Measurements from ENCODE around the gene ZNF487. TPM values are rescaled to one million over a fixed set of nuclear protein-coding genes. Genes with fewer than 3 reads are reported as not detected.

ZNF487 gene
- polyA plus RNA-seq, 1 donor from 2014 or later = 11.8 TPM

DNA sequence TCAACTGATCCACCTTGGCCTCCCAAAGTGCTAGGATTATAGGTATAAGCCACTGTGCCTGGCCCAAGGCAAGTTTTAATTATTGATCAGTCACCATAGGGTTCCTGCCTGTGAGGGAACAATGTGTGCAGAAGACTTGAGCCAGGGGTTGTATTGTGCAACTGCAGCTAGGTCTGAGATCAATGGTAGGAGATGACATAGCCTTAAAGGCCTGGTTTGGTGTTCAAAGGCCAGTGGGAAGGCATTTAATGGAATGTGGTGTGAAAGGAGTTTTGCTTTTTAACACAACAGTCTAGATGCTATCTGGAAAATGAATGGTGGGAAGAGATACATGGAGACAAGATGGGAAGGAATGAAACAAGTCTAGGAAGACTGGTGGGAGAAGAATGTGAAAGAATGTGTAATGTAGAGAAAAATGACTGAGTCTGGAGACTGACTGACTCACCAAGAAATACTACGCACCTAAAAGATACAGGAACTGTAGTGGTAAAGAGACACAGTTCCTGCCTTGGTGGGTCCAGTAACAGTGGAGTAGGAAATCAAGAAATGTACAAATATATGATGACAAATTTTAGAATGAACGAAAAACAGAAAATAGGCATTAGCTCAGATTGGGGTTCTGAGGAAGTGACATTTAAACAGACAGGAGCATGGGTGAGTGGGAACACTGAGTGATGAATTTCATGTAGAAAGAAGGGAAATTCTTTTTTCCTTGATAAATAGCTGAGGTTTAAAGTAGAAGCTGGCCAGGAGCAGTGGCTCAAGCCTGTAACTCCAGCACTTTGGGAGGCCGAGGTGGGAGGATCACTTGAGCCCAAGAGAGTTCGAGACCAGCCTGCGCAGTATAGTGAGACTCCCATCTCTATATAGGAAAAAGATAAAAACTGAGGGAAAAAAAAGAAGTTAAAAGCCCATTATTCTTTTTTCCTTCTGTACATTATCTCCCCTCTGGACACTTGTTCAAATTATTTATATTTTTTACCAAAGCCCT is 37.3 kb upstream of the ZNF487 start:
- no peak overlapping the region for H3K9ac ChIP-seq (ENCODE audit: low read length)
- H3F3A ChIP-seq (ENCODE audit: insufficient read depth, low read length, poor library complexity, severe bottlenecking) = no peaks in the 10 kb centered on the region
- no peaks in the 10 kb centered on the region for H3K27me3 ChIP-seq (ENCODE audit: insufficient read depth, low read depth, low read length)
- no peaks in the 10 kb centered on the region for H4K20me1 ChIP-seq (ENCODE audit: insufficient read depth)
- H3K9me2 ChIP-seq (ENCODE audit: insufficient read depth, low read length) = no peaks in the 10 kb centered on the region
- H2AFZ ChIP-seq (ENCODE audit: low read depth, low read length) = no peak overlapping the region
- H3K9me3 ChIP-seq (ENCODE audit: low read length) = no peaks in the 10 kb centered on the region
- TF ChIP-seq, protein P1, sequence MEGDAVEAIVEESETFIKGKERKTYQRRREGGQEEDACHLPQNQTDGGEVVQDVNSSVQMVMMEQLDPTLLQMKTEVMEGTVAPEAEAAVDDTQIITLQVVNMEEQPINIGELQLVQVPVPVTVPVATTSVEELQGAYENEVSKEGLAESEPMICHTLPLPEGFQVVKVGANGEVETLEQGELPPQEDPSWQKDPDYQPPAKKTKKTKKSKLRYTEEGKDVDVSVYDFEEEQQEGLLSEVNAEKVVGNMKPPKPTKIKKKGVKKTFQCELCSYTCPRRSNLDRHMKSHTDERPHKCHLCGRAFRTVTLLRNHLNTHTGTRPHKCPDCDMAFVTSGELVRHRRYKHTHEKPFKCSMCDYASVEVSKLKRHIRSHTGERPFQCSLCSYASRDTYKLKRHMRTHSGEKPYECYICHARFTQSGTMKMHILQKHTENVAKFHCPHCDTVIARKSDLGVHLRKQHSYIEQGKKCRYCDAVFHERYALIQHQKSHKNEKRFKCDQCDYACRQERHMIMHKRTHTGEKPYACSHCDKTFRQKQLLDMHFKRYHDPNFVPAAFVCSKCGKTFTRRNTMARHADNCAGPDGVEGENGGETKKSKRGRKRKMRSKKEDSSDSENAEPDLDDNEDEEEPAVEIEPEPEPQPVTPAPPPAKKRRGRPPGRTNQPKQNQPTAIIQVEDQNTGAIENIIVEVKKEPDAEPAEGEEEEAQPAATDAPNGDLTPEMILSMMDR (IDR thresholded peaks at IDR 0.05; ENCODE audit: poor library complexity, severe bottlenecking) = no peak
- TF ChIP-seq MXI1 (conservative IDR thresholded peaks at IDR 0.05; ENCODE audit: poor library complexity, severe bottlenecking) = no peak
- no peak for TF ChIP-seq RAD21 (conservative IDR thresholded peaks at IDR 0.05)
- no peak for TF ChIP-seq EP300 (conservative IDR thresholded peaks at IDR 0.05; ENCODE audit: poor library complexity, severe bottlenecking)
- no peak for TF ChIP-seq POLR2AphosphoS5 (IDR thresholded peaks at IDR 0.05)
- no peak for TF ChIP-seq SMC3 (conservative IDR thresholded peaks at IDR 0.05; ENCODE audit: poor library complexity)
- no peak for TF ChIP-seq TAF1 (IDR thresholded peaks at IDR 0.05; ENCODE audit: low read depth)
- TF ChIP-seq EZH2 (IDR thresholded peaks at IDR 0.05; ENCODE audit: borderline replicate concordance, insufficient read depth, low read length, poor library complexity, severe bottlenecking) = no peak
- TF ChIP-seq, protein P2, sequence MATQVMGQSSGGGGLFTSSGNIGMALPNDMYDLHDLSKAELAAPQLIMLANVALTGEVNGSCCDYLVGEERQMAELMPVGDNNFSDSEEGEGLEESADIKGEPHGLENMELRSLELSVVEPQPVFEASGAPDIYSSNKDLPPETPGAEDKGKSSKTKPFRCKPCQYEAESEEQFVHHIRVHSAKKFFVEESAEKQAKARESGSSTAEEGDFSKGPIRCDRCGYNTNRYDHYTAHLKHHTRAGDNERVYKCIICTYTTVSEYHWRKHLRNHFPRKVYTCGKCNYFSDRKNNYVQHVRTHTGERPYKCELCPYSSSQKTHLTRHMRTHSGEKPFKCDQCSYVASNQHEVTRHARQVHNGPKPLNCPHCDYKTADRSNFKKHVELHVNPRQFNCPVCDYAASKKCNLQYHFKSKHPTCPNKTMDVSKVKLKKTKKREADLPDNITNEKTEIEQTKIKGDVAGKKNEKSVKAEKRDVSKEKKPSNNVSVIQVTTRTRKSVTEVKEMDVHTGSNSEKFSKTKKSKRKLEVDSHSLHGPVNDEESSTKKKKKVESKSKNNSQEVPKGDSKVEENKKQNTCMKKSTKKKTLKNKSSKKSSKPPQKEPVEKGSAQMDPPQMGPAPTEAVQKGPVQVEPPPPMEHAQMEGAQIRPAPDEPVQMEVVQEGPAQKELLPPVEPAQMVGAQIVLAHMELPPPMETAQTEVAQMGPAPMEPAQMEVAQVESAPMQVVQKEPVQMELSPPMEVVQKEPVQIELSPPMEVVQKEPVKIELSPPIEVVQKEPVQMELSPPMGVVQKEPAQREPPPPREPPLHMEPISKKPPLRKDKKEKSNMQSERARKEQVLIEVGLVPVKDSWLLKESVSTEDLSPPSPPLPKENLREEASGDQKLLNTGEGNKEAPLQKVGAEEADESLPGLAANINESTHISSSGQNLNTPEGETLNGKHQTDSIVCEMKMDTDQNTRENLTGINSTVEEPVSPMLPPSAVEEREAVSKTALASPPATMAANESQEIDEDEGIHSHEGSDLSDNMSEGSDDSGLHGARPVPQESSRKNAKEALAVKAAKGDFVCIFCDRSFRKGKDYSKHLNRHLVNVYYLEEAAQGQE (IDR thresholded peaks at IDR 0.05; ENCODE audit: borderline replicate concordance) = no peak
- peaks cover 62% of the 10 kb centered on the region for H3K79me2 ChIP-seq (replicated peaks; ENCODE audit: insufficient read depth, low read length)
- H3K27ac ChIP-seq (ENCODE audit: low read length) = no peak overlapping the region
- no peak overlapping the region for H3K4me3 ChIP-seq (ENCODE audit: low read length)
- H3K36me3 ChIP-seq (ENCODE audit: insufficient read depth, low read length) = no peaks in the 10 kb centered on the region
- H3K4me2 ChIP-seq (ENCODE audit: low read length) = no peak overlapping the region

DNA sequence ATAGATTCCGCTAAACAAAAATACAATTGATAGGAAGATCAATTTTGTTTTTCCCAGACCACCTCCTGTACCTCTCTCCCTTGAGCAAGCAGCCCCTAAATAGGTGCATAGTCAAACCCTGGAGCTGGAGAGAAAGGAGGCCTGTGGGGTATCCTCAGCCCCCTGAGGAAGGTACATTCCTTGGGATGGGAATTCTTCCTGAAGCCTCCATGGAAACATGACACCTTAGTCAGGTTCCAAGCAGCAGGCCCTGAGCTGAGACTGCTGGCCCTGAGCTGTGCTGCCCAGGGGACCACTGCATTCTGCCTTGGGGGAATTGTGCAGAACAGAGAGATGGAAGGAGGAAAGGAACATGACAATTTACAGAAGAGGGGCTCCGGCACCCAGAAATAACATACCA is 35.3 kb upstream of the ZNF487 start:
- H3K27me3 ChIP-seq (ENCODE audit: insufficient read depth, low read depth, low read length) = no peaks in the 10 kb centered on the region

More for the DNA sequence above, 35.3 kb upstream of the ZNF487 start:
- H3K9ac ChIP-seq (ENCODE audit: low read length) = no peak overlapping the region
- no peaks in the 10 kb centered on the region for H3K9me3 ChIP-seq (ENCODE audit: low read length)
- H3K36me3 ChIP-seq (ENCODE audit: insufficient read depth, low read length) = no peaks in the 10 kb centered on the region
- H3K27ac ChIP-seq (ENCODE audit: low read length) = no peak overlapping the region
- no peak overlapping the region for H3K4me3 ChIP-seq (ENCODE audit: low read length)
- H2AFZ ChIP-seq (ENCODE audit: low read depth, low read length) = no peak overlapping the region
- H3K79me2 ChIP-seq (replicated peaks; ENCODE audit: insufficient read depth, low read length) = peaks cover 75% of the 10 kb centered on the region
- H3F3A ChIP-seq (ENCODE audit: insufficient read depth, low read length, poor library complexity, severe bottlenecking) = no peaks in the 10 kb centered on the region
- no peak overlapping the region for H3K4me2 ChIP-seq (ENCODE audit: low read length)
- no peaks in the 10 kb centered on the region for H3K9me2 ChIP-seq (ENCODE audit: insufficient read depth, low read length)
- TF ChIP-seq TAF1 (IDR thresholded peaks at IDR 0.05; ENCODE audit: low read depth) = no peak
- no peak for TF ChIP-seq EZH2 (IDR thresholded peaks at IDR 0.05; ENCODE audit: borderline replicate concordance, insufficient read depth, low read length, poor library complexity, severe bottlenecking)
- TF ChIP-seq MXI1 (conservative IDR thresholded peaks at IDR 0.05; ENCODE audit: poor library complexity, severe bottlenecking) = no peak
- no peak for TF ChIP-seq RAD21 (conservative IDR thresholded peaks at IDR 0.05)
- no peak for TF ChIP-seq SMC3 (conservative IDR thresholded peaks at IDR 0.05; ENCODE audit: poor library complexity)
- TF ChIP-seq, protein P2 (IDR thresholded peaks at IDR 0.05; ENCODE audit: borderline replicate concordance) = no peak
- no peak for TF ChIP-seq EP300 (conservative IDR thresholded peaks at IDR 0.05; ENCODE audit: poor library complexity, severe bottlenecking)
- TF ChIP-seq POLR2AphosphoS5 (IDR thresholded peaks at IDR 0.05) = no peak
- TF ChIP-seq, protein P1 (IDR thresholded peaks at IDR 0.05; ENCODE audit: poor library complexity, severe bottlenecking) = no peak
- no peaks in the 10 kb centered on the region for H4K20me1 ChIP-seq (ENCODE audit: insufficient read depth)

All from neural cell (in vitro differentiated cells).